Heart left ventricle (tissue), 16 donors: ENCODE results near the gene KCNMB2. TPM values are rescaled to one million over a fixed set of nuclear protein-coding genes. Genes with fewer than 3 reads are reported as not detected.

Source experiments
- ATAC-seq, 4 donors: fragments of 200-7000 bp; cut with Tn5 transposase; one replicate each; pipeline ENCODE4 v1.9.1; 2020 to 2022; ENCODE audit warnings: moderate library complexity in 4 of 4, mild to moderate bottlenecking in 3 of 4, moderate number of reproducible peaks in 1 of 4
- DNase-seq, 5 donors: peaks; one replicate each; pipeline ENCODE4 v3.0.0-alpha.2; 2020
- H3K27ac ChIP-seq, 12 donors: fragments of 200-600 bp; sonication (generic) in 4 of 12; one replicate each; pipeline versions ENCODE4 v1.5.0 to v1.8.0; 2016 to 2022; ENCODE audit warnings: mild to moderate bottlenecking in 2 of 12
- H3K27me3 ChIP-seq, 9 donors: fragments of 200-600 bp; sonication (generic) in 2 of 9; one replicate each; pipeline versions ENCODE4 v1.5.1 to v1.8.0; 2016 to 2022; ENCODE audit warnings: mild to moderate bottlenecking in 3 of 9
- H3K36me3 ChIP-seq, 9 donors: fragments of 200-600 bp; sonication (generic) in 2 of 9; one replicate each; pipeline versions ENCODE4 v1.5.0 to v1.8.0; 2018 to 2022; ENCODE audit warnings: mild to moderate bottlenecking in 2 of 9
- H3K4me1 ChIP-seq, 12 donors: fragments of 200-600 bp; sonication (generic) in 4 of 12; one replicate each; pipeline versions ENCODE4 v1.5.0 to v1.8.0; 2016 to 2022; ENCODE audit warnings: mild to moderate bottlenecking in 3 of 12
- H3K4me3 ChIP-seq, 12 donors: fragments of 200-600 bp; sonication (generic) in 4 of 12; one replicate each; pipeline versions ENCODE4 v1.5.0 to v1.8.0; 2017 to 2022; ENCODE audit warnings: mild to moderate bottlenecking in 9 of 12, moderate library complexity in 4 of 12
- H3K9me3 ChIP-seq, 12 donors: fragments of 200-600 bp; sonication (generic) in 4 of 12; one replicate each; pipeline versions ENCODE4 v1.5.0 to v1.8.0; 2016 to 2022; ENCODE audit warnings: mild to moderate bottlenecking in 1 of 12
- CTCF ChIP-seq, 12 donors: fragments of 200-600 bp; sonication (generic) in 4 of 12; IDR thresholded peaks; one replicate each; pipeline versions ENCODE4 v1.5.0 to v1.8.0; 2018 to 2022; ENCODE audit warnings: antibody characterized with exemption in 12 of 12, mild to moderate bottlenecking in 5 of 12
- POLR2A ChIP-seq, 2 donors: fragments of 450-650 bp; IDR thresholded peaks; one replicate each; pipeline ENCODE4 v1.6.1; 2017; ENCODE audit warnings: antibody characterized with exemption in 2 of 2, mild to moderate bottlenecking in 2 of 2, moderate library complexity in 2 of 2
- WGBS, 4 donors: extraction: QIAGEN DNeasy Blood & Tissue Kit in 2 of 4; methylation state at CpG; one replicate each; pipeline versions ENCODE4 v1.1.5 to v1.1.7; 2013 to 2018; 5-methylcytosine and 5-hydroxymethylcytosine counted together
- intact Hi-C, 10 donors: fragments of 100-400 bp; cut with DNase I; formaldehyde crosslinking; loops; one replicate each; pipeline versions ENCODE4 v1.11.1 to v1.14.2; 2022
- polyA plus RNA-seq, 2 donors: library from polyadenylated mRNA; stranded (reverse); fragments of 200-250 nt; gene quantifications; one replicate each; pipeline ENCODE4 v1.2.3, GENCODE V29; 2013
- total RNA-seq, 9 donors: library from RNA; depleted of rRNA in 2 of 9; stranded (reverse); fragments of >200 nt in 2 of 9; fragmentation: NEBNext Ultra II Directional in 3 of 9; extraction: Animal tissue kit (Norgen Biotek cat#: 25700) in 3 of 9; gene quantifications; one replicate each; pipeline versions ENCODE4 v1.1.0 to v1.2.4, GENCODE V29; 2016 to 2023
- donor health status: ischemic (EF 13 %, LVEDD 7.1; RV severe dilation, severe dysfunction).
- donor health status: healthy with polysubstance abuse.
- donor health status: DM: no; HTN: yes; CAD: no.
- donor health status: DM: no; HTN: no; CAD: no.
- donor health status: ischemic (EF 25% LVEDD 6.9; RV normal size, moderate dysfunction).
- donor health status: ischemic (EF 25% LVEDD 5.7; RV mildly dilated, moderate dysfunction).
- donor health status: healthy.
- donor health status: DM: yes; HTN: yes; CAD: no.
- donor health status: ischemic (EF 35%, LVEDD 5.7; RV mildly dilated, moderate dysfunction).
- donor health status: nonischemic (EF 11% LVEDD 7.7; RV severe dilation, severe dysfunction).
- donor health status: DM: yes; HTN: yes; CAD: no.
- donor health status: PGD.
- donor health status: ischemic (EF 29% LVEDD 5.4; RV normal size, mild dysfunction).
- donor health status: nonischemic (EF 23%, LVEDD 6.1; RV moderate dilation, normal function).

KCNMB2 gene
- total and polyA plus RNA-seq, 11 donors = 0.37 to 5.7 (median 2.0) TPM; not detected in 1

- 20 to 27% (median 22%) methylated on average over 2 of the region's 2 CpGs for WGBS, 4 donors
- TF ChIP-seq CTCF (IDR thresholded peaks at IDR 0.05) = no peak
- TF ChIP-seq POLR2A (IDR thresholded peaks at IDR 0.05) = no peak
- no peaks in the 10 kb centered on the region for H3K36me3 ChIP-seq
- H3K27ac ChIP-seq = peak overlapping the region in 1 of 12 donors; percentile 35
- intact Hi-C loops = no loop called here
- H3K4me3 ChIP-seq = no peak overlapping the region
- ATAC-seq (no peak), DNase-seq (no peak)
- H3K9me3 ChIP-seq = no peaks in the 10 kb centered on the region
- peaks cover 0 to 16% (median 4%) of the 10 kb centered on the region in 12 donors for H3K4me1 ChIP-seq
- H3K27me3 ChIP-seq = no peaks in the 10 kb centered on the region
These were observed 332.4 kb downstream of the KCNMB2 start for GRCh38 chr3:178868681-178869080.

DNA sequence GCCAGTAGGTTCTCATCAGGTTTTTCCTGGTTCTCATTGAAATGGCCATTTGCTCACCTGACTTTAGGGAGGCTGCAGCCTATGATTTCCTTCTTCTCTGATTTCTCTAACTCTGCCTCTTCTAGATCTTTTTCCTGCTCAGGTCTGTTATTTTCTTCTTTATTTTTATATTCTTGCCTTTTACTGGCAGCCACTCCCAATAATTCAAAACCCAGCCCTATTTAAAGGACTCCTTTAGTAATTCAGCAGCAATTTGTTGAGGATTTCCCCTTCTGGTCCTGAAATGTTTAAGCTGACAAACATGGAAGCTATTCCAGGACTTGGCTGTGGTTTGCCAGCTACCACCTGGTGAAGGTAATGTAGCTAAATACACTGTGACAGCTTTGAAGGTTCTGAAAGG lies 333.8 kb downstream of the KCNMB2 start:
- Histone ChIP-seq H3K36me3 (no peaks in the 10 kb centered on the region), H3K4me3 (no peak overlapping the region), H3K27ac (no peak overlapping the region), H3K9me3 (no peaks in the 10 kb centered on the region), H3K4me1 (peaks cover 0 to 16% (median 4%) of the 10 kb centered on the region in 12 donors), H3K27me3 (no peaks in the 10 kb centered on the region)
- intact Hi-C loops = no loop called here
- DNase-seq (no peak), ATAC-seq (no peak)
- TF ChIP-seq POLR2A (IDR thresholded peaks at IDR 0.05) (no peak), CTCF (IDR thresholded peaks at IDR 0.05) (no peak)

GRCh38 chr3:178875157-178875556 lies 338.9 kb downstream of the KCNMB2 start:
- TF ChIP-seq CTCF (IDR thresholded peaks at IDR 0.05) (no peak), POLR2A (IDR thresholded peaks at IDR 0.05) (no peak)
- intact Hi-C loops = no loop called here
- Histone ChIP-seq H3K36me3 (no peaks in the 10 kb centered on the region), H3K27me3 (no peaks in the 10 kb centered on the region), H3K27ac (no peak overlapping the region), H3K4me1 (no peaks in the 10 kb centered on the region), H3K9me3 (no peaks in the 10 kb centered on the region), H3K4me3 (no peak overlapping the region)
- ATAC-seq (no peak), DNase-seq (no peak)
- WGBS, 4 donors = 74 to 91% (median 83%) methylated on average over 1 of the region's 1 CpG

DNA sequence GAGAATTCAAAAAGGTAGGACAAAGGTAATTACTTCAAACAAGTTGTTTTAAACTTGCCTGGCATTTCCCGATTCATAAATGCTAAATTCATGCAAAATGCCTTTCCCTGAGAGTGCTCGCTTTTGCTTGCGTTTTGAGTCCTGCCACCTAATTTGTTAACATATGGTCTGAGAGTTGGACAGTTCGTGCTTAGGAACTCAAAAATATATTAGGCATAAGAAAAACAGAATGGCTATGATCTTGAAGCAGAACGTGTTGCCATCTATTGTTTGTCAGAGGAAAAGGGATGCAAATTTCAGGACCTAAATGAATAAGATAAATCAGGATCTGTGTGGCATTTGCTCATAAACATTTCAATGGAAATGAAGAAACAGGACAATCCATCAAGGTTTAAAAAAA lies 339.6 kb downstream of the KCNMB2 start:
- TF ChIP-seq CTCF (IDR thresholded peaks at IDR 0.05) (no peak), POLR2A (IDR thresholded peaks at IDR 0.05) (no peak)
- Histone ChIP-seq H3K9me3 (no peaks in the 10 kb centered on the region), H3K36me3 (no peaks in the 10 kb centered on the region), H3K4me1 (no peaks in the 10 kb centered on the region), H3K27ac (no peak overlapping the region), H3K4me3 (no peak overlapping the region), H3K27me3 (no peaks in the 10 kb centered on the region)
- ATAC-seq (no peak), DNase-seq (no peak)
- WGBS, 4 donors = 66 to 76% (median 71%) methylated on average over 5 of the region's 5 CpGs
- intact Hi-C loops = no loop called here
